Adipocyte (in vitro differentiated cells): ENCODE results near the gene PREX1.

Experiments used
- DNase-seq: peaks from one replicate; pipeline ENCODE4 v3.0.0-alpha.2; 2015; ENCODE audit warnings: low read depth
- H3K27me3 ChIP-seq: replicated peaks from 2 replicates; pipeline ENCODE4 v1.7.0; 2013; ENCODE audit warnings: mild to moderate bottlenecking, low read length, moderate library complexity; ENCODE audit not compliant: control insufficient read depth, insufficient read depth
- H3K36me3 ChIP-seq: 2 replicates; pipeline ENCODE4 v1.7.0; 2013; ENCODE audit warnings: low read length, mild to moderate bottlenecking, moderate library complexity; ENCODE audit not compliant: control insufficient read depth, insufficient read depth, severe bottlenecking
- H3K4me1 ChIP-seq: 2 replicates; pipeline ENCODE4 v1.7.0; 2013; ENCODE audit warnings: mild to moderate bottlenecking, low read length, moderate library complexity; ENCODE audit not compliant: control insufficient read depth, insufficient read depth
- H3K4me3 ChIP-seq: 2 replicates; pipeline ENCODE4 v1.7.0; 2013; ENCODE audit warnings: mild to moderate bottlenecking, low read length, moderate library complexity
- H3K9ac ChIP-seq: 2 replicates; pipeline ENCODE4 v1.7.0; 2013; ENCODE audit warnings: mild to moderate bottlenecking, low read length, moderate library complexity
- H3K9me3 ChIP-seq: 2 replicates; pipeline ENCODE4 v1.7.0; 2013; ENCODE audit warnings: mild to moderate bottlenecking, low read length, moderate library complexity; ENCODE audit not compliant: control insufficient read depth

Gene PREX1

DNA sequence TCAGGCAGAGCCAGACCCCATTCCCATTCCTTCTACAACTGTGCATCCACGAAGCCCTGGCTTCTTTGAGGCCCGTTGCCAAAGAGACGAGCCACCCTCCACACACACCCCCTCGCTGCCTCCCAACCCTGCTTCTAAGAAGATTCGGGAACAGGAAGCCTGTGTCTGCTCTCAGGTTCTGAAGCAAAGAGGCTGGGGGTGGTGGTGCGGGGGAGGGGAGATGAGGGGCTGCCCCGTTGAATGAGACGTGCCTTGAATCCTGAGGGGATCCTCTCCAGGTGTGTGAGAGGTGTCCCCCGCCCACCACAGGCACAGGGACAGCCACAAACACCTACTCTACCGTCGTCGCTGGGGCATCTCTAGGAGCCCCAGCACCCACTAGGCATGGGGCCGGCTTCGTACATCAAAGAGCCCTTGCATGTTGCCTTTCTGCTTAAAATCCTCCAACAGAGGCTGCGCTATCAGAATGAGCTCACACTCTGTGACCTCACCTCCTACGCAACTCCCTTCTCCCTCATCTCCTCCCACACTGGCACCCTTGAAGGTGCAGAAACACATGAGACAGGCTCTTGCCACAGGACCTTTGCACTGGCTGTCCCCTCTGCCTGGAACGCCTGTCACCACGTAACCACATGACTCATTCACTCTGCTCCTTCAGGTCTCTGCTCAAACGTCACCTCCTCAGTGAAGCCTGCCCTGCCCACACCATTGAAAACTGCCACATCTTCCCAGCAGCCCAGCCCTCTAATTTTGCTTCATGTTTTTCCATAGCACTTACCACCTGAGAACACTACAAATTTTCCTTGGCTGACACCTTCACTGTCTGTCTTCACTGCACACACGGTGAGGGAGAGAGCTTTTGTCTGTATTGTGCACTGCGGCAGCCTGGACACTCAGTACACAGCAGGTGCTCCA is 58.5 kb downstream of the PREX1 start:
- H3K9ac ChIP-seq = no peak overlapping the region
- no peak for DNase-seq

GRCh38 chr20:48766961-48767960 is 60.5 kb downstream of the PREX1 start:
- H3K9ac ChIP-seq = no peak overlapping the region
- H3K4me3 ChIP-seq = no peak overlapping the region
- H3K4me1 ChIP-seq = no peaks in the 10 kb centered on the region
- DNase-seq = no peak
- H3K36me3 ChIP-seq = no peaks in the 10 kb centered on the region
- peaks cover 36% of the 10 kb centered on the region for H3K27me3 ChIP-seq
- H3K9me3 ChIP-seq = peaks cover 5% of the 10 kb centered on the region

More for the DNA sequence above, 58.5 kb downstream of the PREX1 start:
- Histone ChIP-seq H3K36me3 (no peaks in the 10 kb centered on the region), H3K27me3 (peaks cover 41% of the 10 kb centered on the region), H3K4me1 (no peaks in the 10 kb centered on the region), H3K9me3 (peaks cover 5% of the 10 kb centered on the region), H3K4me3 (no peak overlapping the region)

DNA sequence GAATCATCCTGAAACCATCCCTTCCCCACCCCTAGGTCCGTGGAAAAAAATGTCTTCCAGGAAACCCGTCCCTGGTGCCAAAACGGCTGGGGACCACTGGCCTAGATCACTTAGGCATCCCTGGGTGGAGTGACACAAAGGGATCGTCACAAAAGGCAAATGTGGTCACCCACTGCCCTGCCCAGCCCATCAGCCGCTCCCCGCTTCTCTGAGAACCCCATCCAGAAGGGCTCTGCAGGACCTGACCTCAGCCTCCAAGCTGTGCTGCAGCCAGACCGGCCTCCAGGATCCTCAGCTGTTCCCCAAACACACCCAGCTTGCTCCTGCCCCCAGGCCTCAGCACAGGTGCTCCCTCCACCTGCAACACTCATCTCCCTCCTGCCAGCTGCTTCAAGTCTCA is 61.6 kb downstream of the PREX1 start:
- no peak for DNase-seq

GRCh38 chr20:48765359-48765758 is 62.4 kb downstream of the PREX1 start:
- H3K27me3 ChIP-seq = peaks cover 36% of the 10 kb centered on the region
- DNase-seq = no peak
- peaks cover 5% of the 10 kb centered on the region for H3K9me3 ChIP-seq
- no peaks in the 10 kb centered on the region for H3K4me1 ChIP-seq
- no peak overlapping the region for H3K4me3 ChIP-seq
- H3K9ac ChIP-seq = no peak overlapping the region
- H3K36me3 ChIP-seq = no peaks in the 10 kb centered on the region

More for the DNA sequence above, 61.6 kb downstream of the PREX1 start:
- Histone ChIP-seq H3K9ac (no peak overlapping the region), H3K9me3 (peaks cover 5% of the 10 kb centered on the region), H3K4me1 (no peaks in the 10 kb centered on the region), H3K36me3 (no peaks in the 10 kb centered on the region), H3K27me3 (peaks cover 36% of the 10 kb centered on the region), H3K4me3 (no peak overlapping the region)

DNA sequence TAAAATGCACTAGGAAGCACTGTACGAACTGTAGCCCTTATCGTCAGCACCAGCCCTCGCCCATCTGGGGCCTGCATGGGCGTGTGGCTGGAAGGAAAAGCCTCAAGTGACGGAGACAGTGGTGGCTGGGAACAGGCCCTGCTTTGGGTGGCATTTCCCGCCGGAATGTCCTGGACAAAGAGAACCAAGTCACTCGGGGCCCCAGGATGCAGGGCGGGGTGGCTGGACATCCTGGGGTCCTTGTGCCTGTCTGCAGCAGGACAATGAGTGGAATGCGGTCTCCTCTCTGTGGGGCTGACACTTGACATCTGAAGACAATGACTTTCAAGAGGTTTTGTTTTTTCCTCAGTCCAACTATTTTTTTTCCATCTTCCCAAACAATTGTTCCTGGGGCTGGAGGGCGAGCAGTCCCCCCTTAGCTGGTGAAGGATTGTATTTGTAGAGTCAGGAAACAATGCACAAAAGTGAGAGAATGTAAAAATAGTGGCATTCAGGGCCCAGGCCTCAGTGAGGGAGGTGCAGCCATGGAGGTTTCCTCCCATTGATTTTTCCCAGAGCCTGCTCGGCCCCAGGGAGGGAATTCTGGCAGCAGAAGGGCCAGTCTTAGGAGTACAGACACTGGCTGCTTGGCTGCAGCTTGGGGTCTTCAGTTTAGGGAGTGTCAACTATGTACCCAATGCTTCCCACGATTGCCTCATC is 64.4 kb downstream of the PREX1 start:
- Histone ChIP-seq H3K9me3 (peaks cover 5% of the 10 kb centered on the region), H3K36me3 (no peaks in the 10 kb centered on the region), H3K27me3 (peaks cover 23% of the 10 kb centered on the region), H3K4me1 (no peaks in the 10 kb centered on the region), H3K9ac (no peak overlapping the region), H3K4me3 (no peak overlapping the region)
- no peak for DNase-seq

DNA sequence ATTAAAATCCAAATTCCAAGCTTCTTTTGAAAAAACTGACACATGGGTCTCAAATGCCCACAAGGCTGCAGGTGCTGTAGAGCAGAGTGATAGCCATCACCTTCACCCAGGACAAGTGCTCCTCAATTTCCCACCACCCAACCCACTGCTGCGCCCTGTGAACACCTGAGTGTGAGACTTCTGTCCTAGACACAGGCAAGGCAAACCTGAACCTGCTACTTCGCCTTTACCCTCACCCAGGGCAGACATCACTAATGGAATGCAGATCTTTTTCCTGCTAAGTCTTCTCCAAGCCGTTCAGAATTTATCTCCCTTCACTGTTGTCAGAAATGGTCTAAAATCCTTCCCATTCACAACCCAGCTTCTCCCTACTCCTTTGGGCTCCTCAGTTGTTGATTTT is 65.9 kb downstream of the PREX1 start:
- peaks cover 5% of the 10 kb centered on the region for H3K9me3 ChIP-seq
- no peaks in the 10 kb centered on the region for H3K4me1 ChIP-seq
- H3K36me3 ChIP-seq = no peaks in the 10 kb centered on the region
- peaks cover 16% of the 10 kb centered on the region for H3K27me3 ChIP-seq
- H3K4me3 ChIP-seq = no peak overlapping the region
- no peak overlapping the region for H3K9ac ChIP-seq
- DNase-seq = no peak

GRCh38 chr20:48761023-48761785 is 66.6 kb downstream of the PREX1 start:
- Histone ChIP-seq H3K36me3 (no peaks in the 10 kb centered on the region), H3K4me3 (no peak overlapping the region), H3K27me3 (peaks cover 16% of the 10 kb centered on the region), H3K4me1 (no peaks in the 10 kb centered on the region), H3K9ac (no peak overlapping the region), H3K9me3 (peaks cover 5% of the 10 kb centered on the region)
- no peak for DNase-seq

DNA sequence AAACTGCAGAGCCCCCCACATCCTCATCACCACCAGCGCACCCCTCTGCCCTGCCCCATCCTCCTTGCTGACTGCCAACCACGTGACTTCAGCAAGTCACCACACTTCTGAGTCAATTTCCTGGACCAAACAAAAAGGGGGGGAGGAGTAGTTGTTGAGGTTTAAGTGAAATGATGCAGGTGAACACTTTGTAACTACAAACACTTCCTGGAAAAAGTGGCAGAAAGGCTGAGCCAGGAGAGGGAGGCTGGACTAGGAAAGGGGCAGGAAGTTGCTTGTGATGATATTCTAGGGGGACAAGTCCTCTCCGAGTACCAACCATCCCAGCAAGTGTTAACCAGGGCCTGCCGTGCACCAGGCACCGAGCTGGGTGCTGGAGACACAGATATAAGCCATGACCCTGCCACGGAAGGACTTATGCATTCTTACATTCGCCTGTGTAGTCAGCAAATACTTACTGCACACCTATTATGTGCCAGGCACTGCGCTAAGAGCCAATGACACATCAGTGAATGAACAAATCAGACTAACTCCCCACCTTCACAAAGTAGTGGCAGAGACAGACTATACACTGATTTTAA is 67.3 kb downstream of the PREX1 start:
- Histone ChIP-seq H3K27me3 (peaks cover 16% of the 10 kb centered on the region), H3K36me3 (no peaks in the 10 kb centered on the region)

DNA sequence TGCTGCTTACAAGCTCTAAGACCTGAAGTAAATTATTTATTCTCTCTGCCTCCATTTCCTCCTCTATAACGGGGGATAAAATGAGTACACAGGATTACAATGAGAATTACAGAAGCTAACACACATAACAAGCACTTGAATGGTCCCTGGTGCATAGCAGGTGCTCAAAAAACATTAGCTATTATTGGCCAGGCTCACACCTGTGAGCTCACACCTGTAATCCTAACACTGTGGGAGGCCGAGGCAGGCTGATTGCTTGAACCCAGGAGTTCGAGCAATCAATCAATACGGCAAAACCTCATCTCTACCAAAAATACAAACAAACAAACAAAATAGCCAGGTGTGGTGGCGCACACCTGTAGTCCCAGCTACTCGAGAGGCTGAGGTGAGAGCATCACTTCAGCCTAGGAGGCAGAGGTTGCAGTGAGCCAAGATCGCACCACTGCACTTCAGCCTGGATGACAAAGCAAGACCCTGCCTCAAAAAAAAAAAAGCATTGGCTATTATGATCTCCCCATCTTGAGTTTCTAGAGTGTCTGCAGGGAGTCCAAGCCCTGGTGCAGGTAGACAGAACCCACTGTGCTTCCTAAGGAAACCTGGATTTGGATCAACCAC is 68.1 kb downstream of the PREX1 start:
- H3K27me3 ChIP-seq = peaks cover 9% of the 10 kb centered on the region
- H3K36me3 ChIP-seq = no peaks in the 10 kb centered on the region
- no peak overlapping the region for H3K9ac ChIP-seq

More for the DNA sequence above, 67.3 kb downstream of the PREX1 start:
- no peaks in the 10 kb centered on the region for H3K4me1 ChIP-seq
- DNase-seq = no peak
- no peak overlapping the region for H3K9ac ChIP-seq
- peaks cover 6% of the 10 kb centered on the region for H3K9me3 ChIP-seq
- H3K4me3 ChIP-seq = no peak overlapping the region

More for the DNA sequence above, 68.1 kb downstream of the PREX1 start:
- Histone ChIP-seq H3K4me3 (no peak overlapping the region), H3K9me3 (peaks cover 9% of the 10 kb centered on the region), H3K4me1 (no peaks in the 10 kb centered on the region)
- no peak for DNase-seq
